HEK293 (cell line): Measurements from ENCODE around the gene PPP1R1B.

Source experiments
- PBX3 ChIP-seq: sonication (generic); formaldehyde crosslinking; IDR thresholded peaks from 2 replicates; pipeline ENCODE4 v1.8.1; 2022; ENCODE audit warnings: mild to moderate bottlenecking, moderate library complexity, missing genetic modification reagents
- PRDM2 ChIP-seq: fragments of 450-650 bp; formaldehyde crosslinking; IDR thresholded peaks from 2 replicates; pipeline ENCODE4 v1.5.1; 2016; ENCODE audit warnings: missing biosample characterization, missing genetic modification characterization, borderline replicate concordance
- ZBTB17 ChIP-seq: fragments of 450-650 bp; formaldehyde crosslinking; IDR thresholded peaks from 2 replicates; pipeline ENCODE4 v1.5.1; 2016; ENCODE audit warnings: missing biosample characterization, missing genetic modification characterization
- ZBTB21 ChIP-seq: fragments of 450-650 bp; formaldehyde crosslinking; IDR thresholded peaks from 2 replicates; pipeline ENCODE4 v1.5.1; 2017; ENCODE audit warnings: missing biosample characterization, missing genetic modification characterization
- ZEB2 ChIP-seq: fragments of 450-650 bp; formaldehyde crosslinking; IDR thresholded peaks from 2 replicates; pipeline ENCODE4 v1.5.1; 2016; ENCODE audit warnings: missing biosample characterization, missing genetic modification characterization
- ZNF10 ChIP-seq: fragments of 450-650 bp; formaldehyde crosslinking; IDR thresholded peaks from 2 replicates; pipeline ENCODE4 v1.5.1; 2017; ENCODE audit warnings: missing biosample characterization, missing genetic modification characterization
- TF ChIP-seq, protein P1 (sequence below): fragments of 450-650 bp; formaldehyde crosslinking; IDR thresholded peaks from 2 replicates; pipeline ENCODE4 v1.5.1; 2016; ENCODE audit warnings: missing biosample characterization, missing genetic modification characterization

- no peak for TF ChIP-seq ZEB2
- no peak for TF ChIP-seq PBX3
- TF ChIP-seq ZNF10 (tag by site-specific recombination) = no peak
- no peak for TF ChIP-seq PRDM2 (tag by site-specific recombination)
- TF ChIP-seq, protein P1, sequence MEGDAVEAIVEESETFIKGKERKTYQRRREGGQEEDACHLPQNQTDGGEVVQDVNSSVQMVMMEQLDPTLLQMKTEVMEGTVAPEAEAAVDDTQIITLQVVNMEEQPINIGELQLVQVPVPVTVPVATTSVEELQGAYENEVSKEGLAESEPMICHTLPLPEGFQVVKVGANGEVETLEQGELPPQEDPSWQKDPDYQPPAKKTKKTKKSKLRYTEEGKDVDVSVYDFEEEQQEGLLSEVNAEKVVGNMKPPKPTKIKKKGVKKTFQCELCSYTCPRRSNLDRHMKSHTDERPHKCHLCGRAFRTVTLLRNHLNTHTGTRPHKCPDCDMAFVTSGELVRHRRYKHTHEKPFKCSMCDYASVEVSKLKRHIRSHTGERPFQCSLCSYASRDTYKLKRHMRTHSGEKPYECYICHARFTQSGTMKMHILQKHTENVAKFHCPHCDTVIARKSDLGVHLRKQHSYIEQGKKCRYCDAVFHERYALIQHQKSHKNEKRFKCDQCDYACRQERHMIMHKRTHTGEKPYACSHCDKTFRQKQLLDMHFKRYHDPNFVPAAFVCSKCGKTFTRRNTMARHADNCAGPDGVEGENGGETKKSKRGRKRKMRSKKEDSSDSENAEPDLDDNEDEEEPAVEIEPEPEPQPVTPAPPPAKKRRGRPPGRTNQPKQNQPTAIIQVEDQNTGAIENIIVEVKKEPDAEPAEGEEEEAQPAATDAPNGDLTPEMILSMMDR (tag by site-specific recombination) = no peak
- no peak for TF ChIP-seq ZBTB21 (tag by site-specific recombination)
- TF ChIP-seq ZBTB17 (tag by site-specific recombination) = no peak
These were observed 12.3 kb downstream of the PPP1R1B start for GRCh38 chr17:39639043-39639442.
